ENCODE data around the gene GPR87.
A peak's percentile ranks its signal among the peaks of the same experiment; 100 is the strongest.

Gene GPR87

GRCh38 chr3:151281671-151282324 lies 34.8 kb downstream of the GPR87 start:
- DNase-seq, result no peak

- no peak for DNase-seq
Measured at GRCh38 chr3:151278230-151278629, 38.4 kb downstream of the GPR87 start, which contains the start of gene P2RY14. TSS of gene P2RY14 (minus strand) at chr3:151278542. CDS start at chr3:151214316, 64,226 bp downstream.

DNA sequence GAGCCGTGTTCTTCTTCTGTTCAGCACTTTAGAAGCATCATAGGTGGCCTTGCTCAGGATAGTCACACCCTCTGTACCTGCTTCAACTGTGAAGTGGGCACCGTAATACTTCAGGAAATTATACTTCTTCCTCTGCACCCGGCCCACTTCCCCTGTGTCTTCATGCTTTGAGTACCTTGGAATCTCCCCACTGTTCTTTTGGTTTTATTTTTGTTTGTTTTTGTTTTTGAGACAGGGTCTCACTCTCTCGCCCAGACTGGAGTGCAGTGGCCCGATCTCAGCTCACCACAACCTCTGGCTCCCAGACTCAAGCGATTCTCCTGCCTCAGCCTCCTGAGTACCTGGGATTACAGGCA lies 40.0 kb downstream of the GPR87 start:
- DNase-seq, result no peak

- DNase-seq, result no peak
Measured at GRCh38 chr3:151276038-151276686, 40.5 kb downstream of the GPR87 start.

- no peak for DNase-seq
Measured at GRCh38 chr3:151275091-151275490, 41.5 kb downstream of the GPR87 start.

- no peak for DNase-seq
Measured at GRCh38 chr3:151269631-151270030, 47.0 kb downstream of the GPR87 start.

- DNase-seq, result peak; percentile 71
Measured at GRCh38 chr3:151268267-151269235, 48.1 kb downstream of the GPR87 start.

DNA sequence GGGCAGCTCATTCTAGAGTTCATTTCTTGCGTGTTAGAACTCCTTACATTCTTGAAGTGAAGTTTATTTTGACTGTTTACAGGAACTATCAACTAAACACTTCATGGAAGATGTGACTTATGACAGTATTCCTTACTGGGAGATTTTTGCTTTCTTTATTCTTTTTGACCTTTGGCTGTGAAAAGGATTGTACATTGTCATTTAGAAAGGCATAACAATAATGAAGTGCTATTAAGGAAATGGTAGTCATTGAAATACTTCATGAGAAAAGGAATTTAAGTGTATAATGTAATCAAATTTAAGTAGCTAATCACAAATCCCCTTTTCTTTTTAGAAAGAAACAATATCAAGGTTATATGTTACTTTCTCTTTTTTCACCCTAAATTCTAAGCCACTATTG lies 49.6 kb downstream of the GPR87 start:
- DNase-seq, result no peak

DNA sequence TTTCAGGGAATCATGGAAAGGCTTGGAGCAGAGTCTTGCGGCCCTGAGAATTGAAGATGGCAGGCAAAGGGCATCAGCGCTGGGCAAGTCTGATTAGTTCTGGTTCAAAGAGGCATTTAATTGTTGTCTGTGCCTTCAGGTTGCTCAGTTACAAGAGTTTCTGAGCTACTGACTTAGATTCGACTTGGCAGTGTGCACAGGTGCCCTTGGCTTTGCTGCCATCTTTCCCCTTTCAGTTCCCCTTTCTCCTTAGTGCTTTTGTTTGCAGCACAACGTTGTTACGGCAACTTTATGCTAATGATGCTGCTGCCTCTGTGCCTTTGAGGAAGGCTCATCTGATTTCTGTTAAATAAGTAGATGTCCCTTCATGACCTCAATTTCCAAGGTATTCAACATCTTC lies 50.8 kb downstream of the GPR87 start:
- DNase-seq, result no peak

DNA sequence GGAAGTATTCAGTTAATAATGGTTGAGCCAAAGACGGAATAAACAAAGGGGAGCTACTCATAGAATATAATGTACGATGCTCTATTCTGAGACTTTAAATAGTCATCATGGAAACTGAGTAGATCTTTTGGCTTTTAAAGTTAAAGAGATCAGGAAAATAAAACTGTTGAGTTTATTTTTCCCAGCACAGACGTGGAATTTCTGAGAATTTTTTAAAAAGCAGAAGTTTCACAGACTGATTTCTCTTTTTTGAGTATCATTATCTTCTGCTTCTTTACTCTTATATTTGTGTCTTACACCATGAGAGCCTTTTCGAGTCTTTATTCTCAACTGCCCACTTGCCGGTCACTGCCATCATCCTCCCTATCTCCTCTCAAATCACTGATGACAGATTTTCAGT lies 51.5 kb downstream of the GPR87 start:
- no peak for DNase-seq

GRCh38 chr3:151264605-151265004 lies 52.0 kb downstream of the GPR87 start:
- DNase-seq, result no peak

- no peak for DNase-seq
Measured at GRCh38 chr3:151262871-151263525, 53.6 kb downstream of the GPR87 start.

DNA sequence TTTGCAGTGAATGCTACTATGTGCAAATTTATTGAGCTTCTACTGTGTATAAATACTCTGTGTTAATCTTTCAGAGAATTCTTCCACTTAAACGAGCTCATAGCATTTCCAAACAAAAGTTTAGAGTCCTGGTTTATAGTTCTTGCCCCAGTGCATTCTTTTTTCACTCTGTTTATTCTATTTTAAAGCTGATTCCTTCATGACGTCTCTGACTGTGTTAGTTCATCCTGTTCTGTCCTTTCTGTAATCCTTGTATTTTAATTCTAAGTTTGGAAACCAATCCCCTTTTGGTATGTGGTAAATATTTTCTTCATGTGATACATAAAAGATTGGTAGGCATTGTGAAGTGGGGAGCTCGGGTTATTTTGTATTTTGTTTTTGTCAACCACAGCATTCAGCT lies 57.0 kb downstream of the GPR87 start:
- no peak for DNase-seq

DNA sequence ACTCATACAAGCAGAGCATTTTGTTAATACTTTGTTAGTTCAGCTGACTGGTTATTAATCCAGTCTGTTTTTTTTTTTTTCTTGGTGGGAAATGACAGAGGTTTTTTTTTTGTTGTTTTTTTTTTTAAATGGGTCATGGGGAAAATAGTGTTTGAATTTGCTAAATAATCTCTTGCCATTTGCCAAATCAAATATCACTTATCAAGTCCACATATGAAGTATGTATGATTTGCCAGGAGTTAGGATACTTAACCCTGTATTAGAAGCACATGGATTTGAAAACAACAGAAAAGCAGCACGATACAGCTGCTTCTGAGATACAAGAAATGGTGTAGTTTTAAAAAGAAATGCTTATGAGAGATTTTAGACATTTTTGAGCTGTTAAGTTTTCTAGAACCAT lies 59.9 kb downstream of the GPR87 start:
- no peak for DNase-seq

- no peak for DNase-seq
Measured at GRCh38 chr3:151248772-151249337, 67.8 kb downstream of the GPR87 start.

All from activated CD8-positive, alpha-beta memory T cell treated with anti-CD3 and anti-CD28 coated beads for 24 hours (primary cell).